ENCODE results near the gene SNRNP27. TPM values are rescaled to one million over a fixed set of nuclear protein-coding genes. Genes with fewer than 3 reads are reported as not detected.
"Not testable (repeated sequence)": the region's sequence is repeated elsewhere in the genome, so short reads cannot be mapped to it uniquely, and the experiment has no call there.

The SNRNP27 gene
- total RNA-seq, 1 experiment from 2014 or later = 47.1 TPM

DNA sequence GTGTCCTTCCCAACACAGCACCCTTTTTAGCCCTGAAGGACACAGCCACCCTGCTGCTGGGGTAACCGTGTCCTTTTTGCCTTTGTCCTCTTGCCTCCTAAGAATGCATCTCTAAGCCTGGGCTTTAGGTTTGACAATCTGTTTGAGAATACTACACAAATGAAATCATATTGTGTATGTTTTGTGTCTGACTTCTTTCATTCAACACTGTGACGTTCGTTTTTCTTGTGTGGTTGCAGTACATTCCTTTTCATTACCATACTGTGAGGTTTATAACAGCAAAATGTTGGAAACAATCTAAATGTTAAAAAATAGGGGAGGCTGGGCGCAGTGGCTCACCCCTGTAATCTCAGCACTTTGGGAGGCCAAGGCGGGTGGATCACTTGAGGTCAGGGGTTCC lies 56.5 kb downstream of the SNRNP27 start:
- WGBS (ENCODE audit: extremely low coverage, insufficient read length, low lambda C conversion rate) = no CpG with 5 or more reads among the region's 5 CpGs
- H2AFZ ChIP-seq (ENCODE audit: low read length) = no peak overlapping the region
- TF ChIP-seq, protein P1, sequence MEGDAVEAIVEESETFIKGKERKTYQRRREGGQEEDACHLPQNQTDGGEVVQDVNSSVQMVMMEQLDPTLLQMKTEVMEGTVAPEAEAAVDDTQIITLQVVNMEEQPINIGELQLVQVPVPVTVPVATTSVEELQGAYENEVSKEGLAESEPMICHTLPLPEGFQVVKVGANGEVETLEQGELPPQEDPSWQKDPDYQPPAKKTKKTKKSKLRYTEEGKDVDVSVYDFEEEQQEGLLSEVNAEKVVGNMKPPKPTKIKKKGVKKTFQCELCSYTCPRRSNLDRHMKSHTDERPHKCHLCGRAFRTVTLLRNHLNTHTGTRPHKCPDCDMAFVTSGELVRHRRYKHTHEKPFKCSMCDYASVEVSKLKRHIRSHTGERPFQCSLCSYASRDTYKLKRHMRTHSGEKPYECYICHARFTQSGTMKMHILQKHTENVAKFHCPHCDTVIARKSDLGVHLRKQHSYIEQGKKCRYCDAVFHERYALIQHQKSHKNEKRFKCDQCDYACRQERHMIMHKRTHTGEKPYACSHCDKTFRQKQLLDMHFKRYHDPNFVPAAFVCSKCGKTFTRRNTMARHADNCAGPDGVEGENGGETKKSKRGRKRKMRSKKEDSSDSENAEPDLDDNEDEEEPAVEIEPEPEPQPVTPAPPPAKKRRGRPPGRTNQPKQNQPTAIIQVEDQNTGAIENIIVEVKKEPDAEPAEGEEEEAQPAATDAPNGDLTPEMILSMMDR (conservative IDR thresholded peaks at IDR 0.05) = no peak

GRCh38 chr2:69950671-69951070 lies 56.9 kb downstream of the SNRNP27 start:
- not testable (repeated sequence) for H3K36me3 Mint-ChIP-seq (ENCODE audit: insufficient read depth in 1 of 3, low read depth in 3 of 3); H3K27ac Mint-ChIP-seq; H3K79me1 ChIP-seq (ENCODE audit: insufficient read depth, low read depth, low read length, poor library complexity, severe bottlenecking); H3K27me3 Mint-ChIP-seq (ENCODE audit: low read depth); H3K4me1 ChIP-seq (ENCODE audit: insufficient read depth, low read length); H3K4me1 Mint-ChIP-seq; H3K9me3 ChIP-seq (ENCODE audit: control insufficient read depth, low read depth, low read length); H3K4me2 ChIP-seq (ENCODE audit: insufficient read depth, insufficient read length, low read length); H2BK12ac ChIP-seq (ENCODE audit: insufficient read length, low read depth, low read length); H2BK20ac ChIP-seq (ENCODE audit: low read depth, low read length, poor library complexity, severe bottlenecking); H4K91ac ChIP-seq (ENCODE audit: insufficient read length, low read depth, low read length); H3K4me3 Mint-ChIP-seq; H3K23me2 ChIP-seq (ENCODE audit: insufficient read length, low read depth, low read length, poor library complexity, severe bottlenecking); H2BK5ac ChIP-seq (ENCODE audit: insufficient read length, low read length); DNase-seq; H3K56ac ChIP-seq (ENCODE audit: insufficient read length, low read depth, low read length); H3K23ac ChIP-seq (ENCODE audit: insufficient read length, low read depth, low read length); H2BK120ac ChIP-seq (ENCODE audit: low read depth, low read length, poor library complexity, severe bottlenecking); H2BK15ac ChIP-seq (ENCODE audit: low read depth, low read length); H4K20me1 ChIP-seq (ENCODE audit: control insufficient read depth, insufficient read depth, insufficient read length); H3K14ac ChIP-seq (ENCODE audit: insufficient read depth, low read length); H3T11ph ChIP-seq (ENCODE audit: low read length); H3K4ac ChIP-seq (ENCODE audit: low read depth, low read length); H3K18ac ChIP-seq (ENCODE audit: insufficient read length, low read depth, low read length); H3K9me3 Mint-ChIP-seq; H3K27ac ChIP-seq (ENCODE audit: insufficient read length, low read depth, low read length); H2AK5ac ChIP-seq (ENCODE audit: insufficient read length, low read length); H4K5ac ChIP-seq (ENCODE audit: insufficient read length, low read depth, low read length); H2AFZ ChIP-seq (ENCODE audit: low read length); H3K79me2 ChIP-seq (ENCODE audit: insufficient read depth, low read length); H3K27me3 ChIP-seq (ENCODE audit: insufficient read depth, low read length); H4K8ac ChIP-seq (replicated peaks; ENCODE audit: insufficient read length, low read depth, low read length); H3K9ac ChIP-seq (ENCODE audit: extremely low read depth, insufficient read length, low read length)
- no CpG with 5 or more reads among the region's 3 CpGs for WGBS (ENCODE audit: extremely low coverage, insufficient read length, low lambda C conversion rate)

More for the DNA sequence above, 56.5 kb downstream of the SNRNP27 start:
- Histone ChIP-seq H4K8ac (replicated peaks; ENCODE audit: insufficient read length, low read depth, low read length) (no peak overlapping the region), H4K5ac (ENCODE audit: insufficient read length, low read depth, low read length) (no peak overlapping the region), H2BK5ac (ENCODE audit: insufficient read length, low read length) (no peak overlapping the region), H3T11ph (ENCODE audit: low read length) (no peak overlapping the region), H2BK20ac (ENCODE audit: low read depth, low read length, poor library complexity, severe bottlenecking) (no peak overlapping the region), H3K9me3 (ENCODE audit: control insufficient read depth, low read depth, low read length) (no peaks in the 10 kb centered on the region), H2BK120ac (ENCODE audit: low read depth, low read length, poor library complexity, severe bottlenecking) (no peak overlapping the region), H3K27me3 (ENCODE audit: insufficient read depth, low read length) (no peaks in the 10 kb centered on the region), H4K20me1 (ENCODE audit: control insufficient read depth, insufficient read depth, insufficient read length) (no peaks in the 10 kb centered on the region), H3K14ac (ENCODE audit: insufficient read depth, low read length) (no peak overlapping the region), H3K18ac (ENCODE audit: insufficient read length, low read depth, low read length) (no peak overlapping the region), H3K56ac (ENCODE audit: insufficient read length, low read depth, low read length) (no peak overlapping the region), H3K9ac (ENCODE audit: extremely low read depth, insufficient read length, low read length) (no peak overlapping the region), H3K23ac (ENCODE audit: insufficient read length, low read depth, low read length) (no peak overlapping the region), H3K4ac (ENCODE audit: low read depth, low read length) (no peak overlapping the region), H3K4me2 (ENCODE audit: insufficient read depth, insufficient read length, low read length) (no peak overlapping the region), H2AK5ac (ENCODE audit: insufficient read length, low read length) (no peak overlapping the region), H3K27ac (ENCODE audit: insufficient read length, low read depth, low read length) (no peak overlapping the region), H3K79me2 (ENCODE audit: insufficient read depth, low read length) (no peaks in the 10 kb centered on the region), H2BK15ac (ENCODE audit: low read depth, low read length) (no peak overlapping the region), H2BK12ac (ENCODE audit: insufficient read length, low read depth, low read length) (no peak overlapping the region), H3K23me2 (ENCODE audit: insufficient read length, low read depth, low read length, poor library complexity, severe bottlenecking) (no peaks in the 10 kb centered on the region), H3K79me1 (ENCODE audit: insufficient read depth, low read depth, low read length, poor library complexity, severe bottlenecking) (no peaks in the 10 kb centered on the region), H4K91ac (ENCODE audit: insufficient read length, low read depth, low read length) (no peak overlapping the region), H3K4me1 (ENCODE audit: insufficient read depth, low read length) (no peaks in the 10 kb centered on the region)
- Mint-ChIP-seq H3K27me3 (ENCODE audit: low read depth) (peaks cover 1% of the 10 kb centered on the region), H3K4me1 (peaks cover 3% of the 10 kb centered on the region in 2 experiments; a peak in 2 of 4 replicates), H3K36me3 (ENCODE audit: insufficient read depth in 1 of 3, low read depth in 3 of 3) (no peaks in the 10 kb centered on the region), H3K27ac (no peak overlapping the region), H3K9me3 (no peaks in the 10 kb centered on the region), H3K4me3 (no peak overlapping the region)
- no peak for DNase-seq

Data from H9 (cell line).